T-helper 9 cell (primary cell): ENCODE results near the gene TTLL1.
"Not testable (repeated sequence)": the region's sequence is repeated elsewhere in the genome, so short reads cannot be mapped to it uniquely, and the experiment has no call there.

ENCODE experiments used
- DNase-seq: peaks from one replicate; pipeline ENCODE4 v3.0.0-alpha.2; 2020

The TTLL1 gene

DNA sequence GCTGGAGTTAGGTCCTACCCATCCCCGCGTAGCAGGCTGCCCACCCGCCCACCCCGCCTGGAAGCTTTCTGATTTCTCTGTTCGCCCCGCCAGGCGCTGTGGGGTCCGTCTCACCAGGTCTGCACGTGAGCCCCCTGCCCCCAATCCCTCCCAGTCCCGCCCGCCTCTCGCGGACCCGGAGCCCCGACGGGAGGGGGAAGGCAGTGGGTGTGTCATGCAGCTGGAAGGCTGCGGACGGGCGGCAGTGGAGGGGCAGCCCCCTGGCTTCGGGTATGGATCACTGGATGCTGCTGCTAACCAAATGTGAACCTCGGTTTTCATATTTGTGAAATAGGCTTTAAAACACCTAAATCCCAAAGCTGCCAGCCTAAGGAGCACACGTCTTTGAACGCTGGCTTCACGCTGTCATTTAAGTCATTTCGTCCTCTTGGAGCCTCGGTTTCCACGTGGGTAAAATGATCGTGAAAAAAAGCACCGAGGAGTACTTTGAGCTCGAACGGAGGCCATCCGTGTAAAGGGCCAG lies 20.8 kb upstream of the TTLL1 start:
- DNase-seq: no peak

DNA sequence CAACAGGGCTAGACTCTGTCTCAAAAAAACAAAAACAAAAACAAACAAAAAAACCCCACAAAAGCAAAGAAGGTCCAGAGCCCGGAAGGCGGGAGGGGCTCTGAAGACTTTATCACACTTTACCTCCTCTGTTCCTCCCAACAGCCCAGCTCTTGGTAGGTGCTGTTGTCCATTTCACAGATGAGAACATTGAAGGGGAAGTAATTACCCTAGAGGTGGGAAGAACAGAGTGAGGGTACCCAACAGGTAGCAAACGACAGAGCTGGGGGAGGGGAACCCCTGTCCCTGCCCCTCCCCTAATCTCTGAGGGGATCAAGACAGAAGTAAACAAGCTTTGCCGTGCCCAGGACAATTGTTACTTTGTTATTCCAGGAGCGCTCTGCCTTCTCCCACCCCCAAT lies 20.3 kb upstream of the TTLL1 start:
- no peak for DNase-seq

DNA sequence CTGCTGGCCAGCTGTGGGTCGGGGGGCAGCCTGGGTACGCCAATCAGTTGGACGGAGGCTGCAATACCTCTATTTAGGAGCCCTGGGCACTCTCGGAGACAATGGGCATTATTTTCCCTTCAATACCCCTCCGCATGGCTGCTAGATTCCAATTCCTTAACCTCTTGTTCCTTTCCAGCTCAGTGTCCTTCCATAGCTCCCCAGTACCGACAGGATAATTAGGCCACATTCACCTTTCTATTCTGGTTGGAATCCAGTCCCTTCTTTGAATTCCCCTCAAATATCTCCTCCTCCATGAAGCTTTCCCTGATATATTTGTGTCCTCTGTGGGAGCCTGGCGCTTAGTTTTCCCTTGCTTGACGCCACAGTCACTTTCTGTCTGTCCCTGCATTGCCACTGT lies 17.1 kb upstream of the TTLL1 start:
- no peak for DNase-seq

DNA sequence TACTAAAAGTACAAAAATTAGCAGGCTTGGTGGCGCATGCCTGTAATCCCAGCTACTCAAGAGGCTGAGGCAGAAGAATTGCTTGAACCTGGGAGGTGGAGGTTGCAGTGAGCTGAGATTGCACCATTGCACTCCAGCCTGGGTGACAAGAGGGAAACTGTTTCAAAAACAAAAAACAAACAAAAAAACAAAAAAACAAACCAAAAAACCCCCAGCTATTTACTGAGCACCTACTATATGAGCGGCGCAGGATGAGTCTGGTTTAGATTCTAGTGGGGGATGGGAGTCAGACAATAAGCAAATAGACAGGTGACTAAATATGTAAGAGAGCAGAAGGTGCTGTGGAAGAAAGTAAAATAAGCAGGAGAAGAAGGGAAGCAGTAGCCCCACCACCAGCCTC lies 15.8 kb upstream of the TTLL1 start:
- DNase-seq: not testable (repeated sequence)

DNA sequence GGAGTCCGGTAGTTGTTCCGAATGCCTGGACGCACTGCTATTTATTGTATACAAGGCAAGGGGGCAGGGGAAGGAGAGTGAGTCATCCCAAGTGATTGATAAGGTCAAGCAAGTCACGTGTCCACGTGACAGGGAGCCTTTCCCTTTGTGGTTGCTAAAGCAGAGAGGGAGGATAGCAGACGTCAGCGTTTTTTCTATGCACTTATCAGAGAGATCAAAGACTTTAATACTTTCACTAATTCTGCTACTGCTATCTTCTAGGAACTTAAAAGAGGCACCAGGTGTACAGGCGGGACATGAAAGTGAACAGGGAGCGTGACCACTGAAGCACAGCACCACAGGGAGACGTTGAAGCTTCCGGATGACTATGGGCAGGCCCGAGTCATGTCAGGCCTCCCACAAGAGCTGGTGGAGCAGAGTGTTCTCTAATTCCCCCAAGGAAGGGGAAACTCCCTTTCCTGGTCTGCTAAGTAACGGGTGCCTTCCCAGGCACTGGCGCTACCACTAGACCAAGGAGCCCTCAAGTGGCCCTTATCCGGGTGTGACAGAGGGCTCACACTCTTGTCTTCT lies 14.9 kb upstream of the TTLL1 start:
- not testable (repeated sequence) for DNase-seq

DNA sequence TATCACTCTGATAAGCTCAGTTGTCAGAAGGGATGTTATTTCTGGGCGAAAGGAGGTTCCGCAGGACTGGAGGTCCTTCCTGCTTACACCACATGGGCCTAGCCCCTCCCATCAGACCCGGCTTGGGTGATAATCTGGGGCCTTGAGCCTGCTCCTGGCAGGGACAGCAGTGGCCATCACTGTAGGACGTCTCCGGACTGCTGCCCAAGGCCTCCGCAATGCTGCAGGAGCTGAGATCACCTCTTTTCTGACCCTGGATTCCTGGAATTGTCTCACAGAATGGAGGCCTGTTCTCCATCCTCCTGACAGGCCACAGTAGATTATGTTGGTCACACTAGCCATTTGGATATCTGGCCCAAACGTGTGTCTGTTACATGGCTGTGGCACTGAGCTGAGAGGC lies 12.1 kb upstream of the TTLL1 start:
- no peak for DNase-seq

DNA sequence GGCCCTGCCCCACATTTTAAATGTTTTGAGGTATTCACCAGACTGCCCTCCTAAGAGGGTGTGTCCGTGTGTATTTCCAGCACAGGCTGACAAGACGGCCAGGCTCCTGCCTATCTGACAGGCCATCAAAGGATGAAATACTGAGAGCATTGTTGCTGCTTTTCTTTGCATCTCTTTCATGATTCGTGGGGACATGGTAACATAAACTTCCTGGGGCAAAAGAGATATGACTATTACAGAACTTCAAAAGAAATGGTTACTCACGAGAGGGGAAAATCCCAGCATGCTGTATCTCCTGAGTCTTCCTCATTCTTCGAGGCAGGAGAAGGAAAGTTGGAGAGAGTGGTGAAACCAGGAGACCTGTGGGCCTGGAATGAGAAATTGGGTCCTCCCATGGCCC lies 11.0 kb upstream of the TTLL1 start:
- no peak for DNase-seq

DNA sequence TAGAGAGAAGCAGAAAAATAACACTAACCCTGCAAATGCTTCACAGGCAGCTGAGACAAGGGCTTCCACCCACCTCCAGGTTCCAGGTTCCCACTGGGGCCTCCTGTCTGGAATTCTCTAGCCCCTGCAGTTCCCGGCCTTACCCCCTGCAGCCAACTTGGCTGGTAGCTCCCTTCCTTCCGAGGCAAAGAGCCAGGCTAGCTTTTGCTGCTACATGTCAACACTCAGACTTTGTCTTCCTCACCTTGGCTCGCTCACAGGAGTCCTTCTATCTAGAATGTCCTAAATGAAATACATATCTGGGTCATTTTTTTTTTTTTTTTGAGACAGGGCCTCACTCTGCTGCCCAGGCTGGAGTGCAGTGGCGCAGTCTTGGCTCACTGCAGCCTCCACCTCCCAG lies 9.9 kb upstream of the TTLL1 start:
- DNase-seq: no peak

DNA sequence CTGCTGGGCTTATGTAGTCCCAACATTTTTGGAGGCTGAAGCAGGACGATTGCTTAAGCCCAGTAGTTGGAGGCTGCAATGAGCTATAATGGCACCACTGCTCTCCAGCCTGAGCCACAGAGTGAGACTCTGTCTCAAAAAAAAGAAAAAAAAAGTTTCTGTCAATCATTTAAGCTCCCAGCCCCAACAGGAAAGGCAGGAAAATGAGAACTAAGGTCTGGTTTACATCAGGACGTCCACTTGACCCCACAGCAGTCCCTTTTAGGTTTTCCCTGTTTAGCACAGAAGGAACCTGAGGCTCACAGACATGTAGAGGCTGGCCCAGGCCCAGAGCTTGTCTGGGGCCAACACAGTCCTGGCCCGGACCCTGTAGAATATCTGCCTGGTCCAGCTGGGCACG lies 9.2 kb upstream of the TTLL1 start:
- DNase-seq: no peak

DNA sequence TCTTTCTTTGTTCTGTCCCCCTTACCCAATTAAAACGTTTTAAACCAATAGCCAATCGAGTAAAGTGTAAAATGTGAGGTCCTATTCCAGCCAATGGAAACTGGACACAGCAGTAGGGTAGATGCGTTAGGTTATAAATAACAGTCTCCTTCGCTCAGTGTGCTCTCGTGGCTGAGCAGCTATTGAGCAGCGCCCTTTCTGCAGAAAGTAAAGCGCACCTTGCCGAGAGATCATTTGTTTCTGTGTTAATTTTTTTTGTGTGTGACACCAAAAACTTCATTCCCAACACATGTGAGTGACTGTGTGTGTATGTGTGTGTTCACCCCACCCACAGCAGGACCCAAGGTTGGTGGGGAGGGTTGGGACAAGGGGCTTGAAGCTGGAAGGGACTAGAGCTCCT lies 7.2 kb upstream of the TTLL1 start:
- no peak for DNase-seq

DNA sequence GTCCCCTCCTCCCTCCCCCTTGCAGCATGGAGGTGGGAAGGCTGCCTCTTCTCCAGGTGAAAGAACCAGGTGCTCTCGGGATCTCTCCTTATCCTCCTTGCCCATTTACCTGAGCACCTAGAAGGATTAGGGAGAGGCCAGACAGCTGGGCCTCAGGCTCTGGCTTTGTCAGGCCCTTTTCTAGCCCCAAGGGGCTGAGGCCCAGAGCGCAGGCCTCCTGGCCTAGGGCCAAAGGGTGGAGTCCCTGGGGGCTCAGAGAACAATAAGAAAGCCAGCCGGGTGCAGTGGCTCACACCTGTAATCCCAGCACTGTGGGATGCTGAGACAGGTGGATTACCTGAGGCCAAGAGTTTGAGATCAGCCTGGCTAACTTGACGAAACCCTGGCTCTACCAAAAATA lies 5.4 kb upstream of the TTLL1 start:
- DNase-seq: no peak

DNA sequence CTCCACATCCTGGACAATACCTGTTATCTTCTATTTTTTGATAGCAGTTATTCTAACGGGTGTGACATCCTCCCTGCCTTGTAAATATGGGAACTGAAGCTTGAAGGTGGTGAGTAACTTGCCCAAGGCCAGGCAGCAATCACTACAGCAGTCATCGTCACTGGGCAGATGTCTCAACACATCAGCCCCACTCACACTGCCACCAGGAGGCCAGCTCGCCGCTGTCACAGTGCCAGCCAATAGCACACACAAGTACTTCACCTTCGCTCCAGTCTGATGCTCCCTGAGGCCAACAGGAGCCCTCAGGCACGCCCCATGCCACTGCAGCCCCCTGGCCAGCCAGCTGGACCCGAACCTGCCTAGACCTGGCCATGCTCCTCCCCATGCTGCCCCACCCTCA lies 4.9 kb upstream of the TTLL1 start:
- no peak for DNase-seq

DNA sequence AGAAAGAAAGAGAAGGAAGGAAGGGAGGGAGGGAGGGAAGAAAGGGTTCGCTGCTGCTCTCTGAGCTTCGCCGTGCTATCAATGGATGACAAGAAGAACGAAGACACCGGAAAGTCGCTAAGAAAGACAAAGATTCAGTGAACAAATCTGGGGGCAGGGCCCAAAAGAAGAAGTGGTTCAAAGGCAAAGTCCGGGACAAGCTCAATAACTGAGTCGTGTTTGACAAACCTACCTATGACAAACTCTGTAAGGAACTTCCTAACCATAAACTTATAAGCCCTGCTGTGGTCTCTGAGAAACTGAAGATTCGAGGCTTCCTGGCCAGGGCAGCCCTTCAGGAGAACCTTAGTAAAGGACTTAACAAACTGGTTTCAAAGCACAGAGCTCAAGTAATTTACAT lies 2.9 kb upstream of the TTLL1 start:
- DNase-seq: no peak

DNA sequence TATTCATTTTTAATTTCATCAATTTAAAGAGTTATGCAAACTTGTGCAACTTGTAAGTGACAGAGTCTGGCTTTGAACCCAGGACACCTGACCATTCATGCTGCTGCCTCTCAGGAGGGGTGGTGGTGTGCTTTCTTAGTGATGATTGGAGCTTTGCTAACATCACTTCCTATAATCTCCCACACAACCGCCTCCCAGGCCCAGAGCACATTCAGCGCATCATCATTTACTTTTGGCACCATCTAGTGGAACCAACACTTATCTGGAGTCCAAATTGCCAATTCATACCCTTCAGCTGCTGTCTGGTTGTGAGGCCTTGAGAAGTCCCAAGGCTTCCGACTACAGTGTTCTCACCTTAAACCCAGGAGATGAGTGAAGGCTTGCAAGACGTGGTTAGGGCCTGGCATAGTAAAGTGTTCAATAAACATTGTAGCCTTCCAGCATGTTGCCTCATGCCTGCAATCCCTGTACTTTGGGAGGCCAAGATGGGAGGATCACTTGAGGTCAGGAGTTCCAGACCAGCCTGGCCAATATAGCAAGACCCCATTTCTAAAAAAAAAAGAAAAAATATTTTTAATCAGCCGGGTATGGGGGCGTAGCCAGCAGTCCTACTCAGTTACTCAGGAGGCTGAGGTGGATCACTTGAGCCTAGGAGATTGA lies 1.1 kb upstream of the TTLL1 start:
- no peak for DNase-seq

DNA sequence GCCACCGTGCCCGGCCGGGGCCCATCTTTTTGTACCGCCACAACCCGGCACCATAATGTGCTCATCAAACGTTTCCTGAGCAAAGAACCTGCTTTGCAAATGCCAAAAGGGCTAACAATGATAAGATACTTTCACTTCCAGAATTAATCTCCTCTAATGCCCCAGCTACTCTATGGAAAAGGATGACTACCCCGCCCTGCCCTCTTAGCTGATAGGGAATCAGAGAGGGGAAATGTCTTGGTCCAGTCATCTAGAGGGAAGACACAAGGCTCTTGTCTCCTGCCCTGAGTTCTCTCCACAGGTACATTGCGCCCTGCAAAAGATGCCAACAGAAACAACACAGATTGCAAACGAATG lies 586 bp downstream of the TTLL1 start:
- DNase-seq: no peak

DNA sequence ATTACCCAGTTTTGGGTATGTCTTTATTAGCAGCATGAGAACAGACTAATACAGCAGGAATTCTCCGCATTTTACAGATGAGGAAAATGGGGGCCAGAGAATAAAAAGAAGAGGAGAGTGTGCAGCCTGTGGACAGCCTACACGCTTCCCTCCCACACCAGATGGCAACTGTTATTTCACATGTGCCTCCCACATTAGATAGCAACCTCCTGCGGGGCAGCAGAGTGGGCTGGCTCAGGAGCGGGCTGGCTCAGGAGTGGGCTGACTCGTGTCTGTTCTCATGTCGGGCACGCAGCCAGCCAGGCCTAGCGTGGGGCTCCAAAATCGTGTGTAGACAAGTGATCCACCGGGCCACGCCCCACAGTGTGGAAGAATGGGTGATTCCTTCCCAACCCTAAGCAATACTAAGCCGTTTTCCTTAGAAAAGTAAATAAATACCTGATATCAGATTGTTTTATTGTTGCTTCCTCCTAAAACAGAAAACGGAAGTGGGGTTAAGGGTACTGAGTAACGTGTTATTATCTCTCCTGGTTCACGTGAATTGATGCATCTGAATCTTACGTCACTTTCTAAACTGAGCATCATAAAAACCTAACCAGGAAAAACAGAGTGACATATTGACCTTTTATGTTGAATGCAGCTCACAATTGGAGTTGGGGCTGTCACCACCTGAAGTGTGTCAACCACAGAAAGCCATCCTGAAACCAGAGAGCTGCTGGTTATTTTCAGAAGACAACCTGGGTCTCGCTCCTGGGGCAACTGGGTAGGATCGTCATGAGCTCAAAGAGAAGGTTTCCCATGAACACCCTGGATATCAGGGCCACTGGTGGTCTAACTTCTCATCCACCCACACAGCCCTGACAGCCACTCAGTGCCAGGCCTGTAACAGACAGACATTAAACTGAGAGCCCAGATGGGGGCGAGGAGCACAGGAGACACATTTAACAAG lies 3.3 kb downstream of the TTLL1 start:
- DNase-seq: no peak

DNA sequence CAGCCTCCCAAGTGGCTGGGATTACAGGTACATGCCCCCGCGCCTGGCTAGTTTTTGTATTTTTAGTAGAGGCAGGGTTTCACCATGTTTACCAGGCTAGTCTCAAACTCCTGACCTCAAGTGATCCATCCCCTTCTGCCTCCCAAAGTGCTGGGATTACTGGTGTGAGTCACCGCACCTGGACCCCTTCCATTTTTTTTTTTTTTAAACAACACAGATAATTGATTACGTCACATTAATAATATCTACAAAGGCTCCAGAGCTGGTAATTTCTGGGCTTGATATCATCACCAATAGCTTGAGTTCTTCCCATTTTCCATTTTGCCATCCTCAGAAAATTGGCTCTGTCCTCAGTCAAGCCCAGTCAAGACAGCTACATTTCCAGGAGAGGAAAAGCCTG lies 7.2 kb downstream of the TTLL1 start:
- no peak for DNase-seq

DNA sequence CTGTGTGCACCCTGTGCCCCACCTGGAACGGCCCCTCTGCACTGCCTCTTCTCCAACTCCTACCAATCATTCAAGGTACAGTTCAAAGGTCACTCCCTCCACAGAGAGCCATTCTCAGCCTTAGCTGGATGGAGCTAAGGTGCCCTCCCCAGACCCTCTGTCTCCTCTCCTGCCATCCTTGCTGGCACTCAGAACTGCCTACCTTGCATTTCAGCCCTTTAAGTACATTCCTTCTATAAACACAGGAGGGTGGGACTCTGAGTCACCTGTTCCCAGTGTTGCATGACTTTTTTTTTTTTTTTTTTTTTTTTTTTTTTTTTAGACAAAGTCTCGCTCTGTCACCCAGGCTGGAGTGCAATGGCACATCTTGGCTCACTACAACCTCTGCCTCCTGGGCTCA lies 8.6 kb downstream of the TTLL1 start:
- no peak for DNase-seq

DNA sequence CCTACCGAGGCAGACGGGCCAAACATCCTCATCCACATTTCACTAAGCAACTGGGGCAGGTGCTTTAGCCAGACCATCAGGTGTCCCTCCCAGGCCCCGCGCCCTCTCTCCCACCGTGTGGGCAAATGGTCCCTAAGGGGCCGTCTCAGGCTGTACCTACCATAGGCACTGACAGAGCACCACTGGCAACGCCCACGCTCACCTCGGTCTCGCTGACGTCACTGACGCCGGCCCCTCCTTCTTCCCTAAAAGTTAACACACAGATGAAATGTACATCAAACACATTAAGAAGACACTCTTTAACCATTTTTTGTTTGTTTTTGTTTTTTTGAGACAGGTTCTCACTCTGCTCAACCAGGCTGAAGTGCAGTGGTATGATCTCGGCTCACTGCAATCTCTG lies 9.4 kb downstream of the TTLL1 start:
- DNase-seq: no peak

DNA sequence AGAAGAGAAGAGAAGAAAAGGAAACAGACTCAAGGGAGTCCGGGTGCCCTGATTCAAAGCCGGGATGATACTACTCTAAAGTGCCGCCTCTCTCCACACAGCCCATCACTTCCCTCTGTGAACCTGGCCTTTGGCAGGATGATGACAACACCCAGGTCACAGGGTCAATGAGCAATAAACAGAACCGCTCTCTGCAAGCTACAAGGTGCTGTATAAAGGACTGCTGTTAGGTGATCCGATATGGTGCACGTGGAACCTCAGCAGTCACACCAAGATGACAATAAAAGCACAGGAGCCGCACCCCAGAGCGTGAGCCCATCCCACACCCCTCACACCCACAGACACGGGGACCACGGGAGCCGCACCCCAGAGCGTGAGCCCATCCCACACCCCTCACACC lies 10.7 kb downstream of the TTLL1 start:
- DNase-seq: no peak

DNA sequence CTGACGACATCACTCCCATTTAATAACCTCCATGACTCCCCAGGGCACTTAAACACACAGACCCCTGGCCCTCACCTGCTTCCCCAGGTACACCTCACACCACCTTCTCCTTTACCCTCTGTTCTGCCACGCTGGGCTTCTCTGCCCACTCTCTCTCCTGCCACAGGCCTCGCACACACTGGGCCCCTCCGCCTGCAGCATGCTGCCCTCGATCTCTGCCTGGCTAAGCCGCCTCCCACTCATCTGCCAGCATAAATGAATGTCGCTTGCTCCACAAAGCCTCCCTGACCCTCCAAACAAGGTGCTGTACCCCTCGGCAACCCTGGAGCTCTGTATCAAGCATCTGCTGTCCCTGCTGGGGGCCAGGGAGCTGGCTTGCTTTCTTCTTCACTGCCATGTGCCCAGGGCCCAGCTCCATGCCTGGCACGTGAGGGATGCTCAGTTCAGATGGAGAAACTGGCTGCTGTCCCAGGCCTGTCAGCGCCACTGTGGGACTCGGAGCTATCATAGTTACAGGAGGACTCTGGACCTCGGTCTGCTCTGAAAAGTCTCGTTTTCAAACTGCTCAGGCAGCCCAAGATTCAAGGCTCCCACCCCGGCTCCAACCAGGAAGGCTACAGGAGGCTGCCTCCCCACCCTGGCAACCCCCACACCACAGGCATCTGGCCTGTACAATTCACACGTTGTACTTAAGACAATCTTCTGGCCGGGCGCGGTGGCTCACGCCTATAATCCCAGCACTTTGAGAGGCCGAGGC lies 11.9 kb downstream of the TTLL1 start:
- DNase-seq: no peak

DNA sequence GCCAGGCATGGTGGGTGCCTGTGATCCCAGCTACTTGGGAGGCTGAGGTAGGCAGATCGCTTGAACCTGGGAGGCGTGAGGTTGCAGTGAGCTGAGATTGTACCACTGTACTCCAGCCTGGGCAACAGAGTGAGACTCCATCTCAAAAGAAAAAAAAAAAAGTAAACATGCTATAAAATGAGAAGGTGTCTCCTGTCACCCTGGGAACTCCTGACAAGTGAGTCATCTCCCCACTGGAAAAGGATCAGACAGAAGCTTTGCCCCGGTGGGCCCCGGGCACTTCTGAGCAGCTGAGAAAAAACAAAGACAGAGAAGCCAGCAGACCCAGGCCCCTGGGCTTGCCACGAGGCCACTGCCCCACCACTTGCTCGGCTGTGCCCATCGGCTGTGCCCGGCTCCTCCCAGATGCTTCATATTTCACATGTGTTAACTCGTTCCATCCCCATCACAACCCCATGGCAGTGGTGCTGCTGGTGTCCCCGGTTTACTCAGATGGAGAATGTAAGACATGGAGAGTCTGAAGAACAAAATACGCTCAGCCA lies 22.3 kb downstream of the TTLL1 start:
- DNase-seq: no peak

DNA sequence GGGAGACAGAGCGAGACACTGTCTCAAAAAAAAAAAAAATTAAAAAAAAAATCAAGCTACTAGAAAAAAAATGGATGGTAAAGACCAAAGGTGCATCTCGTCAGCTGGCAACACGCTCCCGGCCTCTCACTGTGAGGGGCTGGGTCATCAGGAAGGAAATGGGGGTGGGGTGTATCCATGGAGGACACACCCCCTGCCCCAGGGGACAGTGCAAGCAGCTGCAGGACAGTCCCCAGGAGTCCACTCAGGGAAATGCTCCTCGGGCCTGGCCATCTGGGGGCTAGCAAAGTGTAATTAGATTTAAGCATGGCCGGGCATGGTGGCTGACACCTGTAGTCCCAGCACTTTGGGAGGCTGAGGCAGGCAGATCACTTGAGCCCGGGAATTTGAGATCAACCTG lies 23.1 kb downstream of the TTLL1 start:
- DNase-seq: no peak
